Esophagus squamous epithelium (tissue), 4 donors: ENCODE measurements around the gene ADGRA3.

Experiments used
- CTCF ChIP-seq, 6 experiments: fragments of 450-650 bp in 4 of 6; fragments of 200-600 bp in 2 of 6; sonication (generic) in 2 of 6; IDR thresholded peaks; one replicate each; pipeline ENCODE4 v1.5.1; 2016 to 2019; ENCODE audit warnings: antibody characterized with exemption in 6 of 6, mild to moderate bottlenecking in 4 of 6, moderate library complexity in 4 of 6
- POLR2A ChIP-seq, 4 donors: fragments of 450-650 bp; IDR thresholded peaks; one replicate each; pipeline ENCODE4 v1.6.1; 2017; ENCODE audit warnings: antibody characterized with exemption in 4 of 4, mild to moderate bottlenecking in 4 of 4, moderate library complexity in 3 of 4

GRCh38 chr4:22345055-22345454 lies 170.8 kb downstream of the ADGRA3 start:
- TF ChIP-seq CTCF (IDR thresholded peaks at IDR 0.05) (no peak), POLR2A (IDR thresholded peaks at IDR 0.05) (no peak)
